GM18951 (cell line): ENCODE data around the gene EMC8.

Experiments used
- POLR2A ChIP-seq: IDR thresholded peaks from 4 replicates; pipeline ENCODE4 v1.6.1; 2011; ENCODE audit warnings: mild to moderate bottlenecking; ENCODE audit not compliant: insufficient read length, insufficient read depth; ENCODE audit errors: extremely low read depth
- in situ Hi-C: fragments of 300-500 bp; cut with MboI; formaldehyde crosslinking; loops from one replicate; pipeline ENCODE4 v1.12.0; 2022; ENCODE audit warnings: low sequenced_read_pairs, mixed read lengths, inconsistent platforms; ENCODE audit not compliant: unreplicated experiment

EMC8 gene

GRCh38 chr16:85750146-85750826, 49.1 kb downstream of the EMC8 start:
- in situ Hi-C loops = no loop called here
- no peak for TF ChIP-seq POLR2A

- in situ Hi-C loops = no loop called here
- no peak for TF ChIP-seq POLR2A
These were observed 49.6 kb downstream of the EMC8 start for GRCh38 chr16:85749771-85750145.

- TF ChIP-seq POLR2A = no peak
- in situ Hi-C loops = no loop called here
These were observed 52.7 kb downstream of the EMC8 start for GRCh38 chr16:85746460-85747215.

GRCh38 chr16:85738923-85739715, 60.2 kb downstream of the EMC8 start:
- in situ Hi-C loops = no loop called here
- TF ChIP-seq POLR2A = no peak

GRCh38 chr16:85736921-85737320, 62.4 kb downstream of the EMC8 start:
- TF ChIP-seq POLR2A = no peak
- in situ Hi-C loops = no loop called here

- in situ Hi-C loops = no loop called here
- no peak for TF ChIP-seq POLR2A
These were observed 63.4 kb downstream of the EMC8 start for GRCh38 chr16:85735946-85736345.

GRCh38 chr16:85735225-85735635, 64.1 kb downstream of the EMC8 start:
- in situ Hi-C loops = no loop called here
- no peak for TF ChIP-seq POLR2A

- no peak for TF ChIP-seq POLR2A
- in situ Hi-C loops = no loop called here
These were observed 64.9 kb downstream of the EMC8 start for GRCh38 chr16:85734311-85735017.

GRCh38 chr16:85733839-85734170, 65.5 kb downstream of the EMC8 start:
- in situ Hi-C loops = no loop called here
- TF ChIP-seq POLR2A = no peak

GRCh38 chr16:85733155-85733838, 66.0 kb downstream of the EMC8 start:
- TF ChIP-seq POLR2A = no peak
- in situ Hi-C loops = no loop called here

- in situ Hi-C loops = no loop called here
- no peak for TF ChIP-seq POLR2A
These were observed 68.2 kb downstream of the EMC8 start for GRCh38 chr16:85731179-85731578.

GRCh38 chr16:85730186-85730465, 69.2 kb downstream of the EMC8 start:
- in situ Hi-C loops = no loop called here
- TF ChIP-seq POLR2A = no peak
